Measurements from ENCODE around the gene MPPED2.
A peak's percentile ranks its signal among the peaks of the same experiment; 100 is the strongest.

Gene MPPED2

GRCh38 chr11:30586251-30587144, at the start of gene MPPED2:
MPPED2 (minus strand) TSS chr11:30586353; CDS start chr11:30580373, 5,980 bp downstream.
- DNase-seq = peak; percentile 56
- in situ Hi-C loops (cut with MboI; ENCODE audit: low pct_unique_long_range_greater_than_20kb, low sequenced_read_pairs) = no loop called here

DNA sequence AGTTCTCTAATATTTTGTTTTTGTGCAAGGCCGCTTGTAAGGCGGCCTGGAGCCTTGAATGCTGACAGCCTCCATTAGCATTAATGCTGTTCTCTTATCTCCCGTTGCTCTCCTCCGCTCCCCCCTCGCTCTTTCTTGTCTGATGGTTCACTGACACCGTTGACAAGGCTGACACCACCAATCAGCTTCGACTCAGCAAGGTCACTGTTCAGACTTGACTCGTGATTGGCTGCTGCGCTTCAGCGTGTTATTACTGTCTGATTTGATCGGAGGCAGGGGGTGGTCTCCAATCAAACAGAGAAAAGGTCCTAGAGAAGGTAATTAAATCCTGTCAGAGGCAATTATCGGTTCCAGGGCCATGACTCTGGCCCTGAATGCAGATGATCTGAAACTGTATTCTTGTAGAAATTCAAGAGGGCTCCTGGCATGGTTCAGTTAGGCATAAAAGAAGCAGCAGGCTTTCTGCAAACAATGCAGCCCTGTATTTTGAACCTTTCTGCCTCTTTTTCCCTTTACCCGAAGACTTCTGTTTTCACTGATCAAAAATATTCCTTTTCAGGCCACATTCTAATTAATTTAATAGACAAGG, 49.3 kb upstream of the MPPED2 start:
- no peak for DNase-seq
- in situ Hi-C loops (cut with MboI; ENCODE audit: low pct_unique_long_range_greater_than_20kb, low sequenced_read_pairs) = no loop called here

DNA sequence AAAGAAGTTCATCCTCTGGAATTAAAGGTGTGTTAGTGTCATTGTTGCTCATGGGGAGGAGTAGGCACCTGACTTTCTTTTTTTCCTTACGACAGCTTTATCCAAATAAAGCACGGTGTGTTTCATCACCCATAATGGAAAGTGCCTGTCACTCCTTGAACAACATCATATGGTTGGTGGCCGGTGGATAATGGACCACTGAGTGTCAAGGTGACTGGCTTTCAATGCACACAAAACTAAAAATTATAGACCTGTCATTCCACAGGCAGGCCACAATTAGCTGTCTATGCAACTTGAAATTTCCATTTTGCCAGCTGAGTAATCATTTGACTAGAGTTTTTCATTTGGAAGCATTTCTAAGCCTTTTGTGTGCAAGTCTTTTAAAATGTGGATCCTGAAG, 45.0 kb upstream of the MPPED2 start:
- DNase-seq = no peak
- in situ Hi-C loops (cut with MboI; ENCODE audit: low pct_unique_long_range_greater_than_20kb, low sequenced_read_pairs) = no loop called here

DNA sequence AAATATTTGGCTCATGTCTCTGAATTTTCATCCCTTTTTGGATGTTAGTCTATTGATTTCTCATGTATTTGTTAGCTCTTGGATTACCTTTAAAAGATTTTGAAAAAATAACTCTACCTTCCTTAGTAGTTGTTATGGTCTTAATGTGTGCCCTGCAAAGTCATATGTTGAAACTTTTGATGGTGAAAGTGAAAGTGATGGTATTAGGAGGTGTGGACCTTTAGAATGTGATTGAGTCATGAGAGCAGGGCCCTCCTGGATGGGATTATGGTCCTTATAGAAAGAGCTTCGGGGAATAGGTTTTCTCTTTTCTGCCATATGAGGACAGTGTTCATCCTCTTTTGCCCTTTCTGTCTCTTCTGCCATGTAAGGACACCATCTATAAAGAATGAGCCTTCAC, 33.6 kb upstream of the MPPED2 start:
- DNase-seq = no peak
- in situ Hi-C loops (cut with MboI; ENCODE audit: low pct_unique_long_range_greater_than_20kb, low sequenced_read_pairs) = no loop called here

DNA sequence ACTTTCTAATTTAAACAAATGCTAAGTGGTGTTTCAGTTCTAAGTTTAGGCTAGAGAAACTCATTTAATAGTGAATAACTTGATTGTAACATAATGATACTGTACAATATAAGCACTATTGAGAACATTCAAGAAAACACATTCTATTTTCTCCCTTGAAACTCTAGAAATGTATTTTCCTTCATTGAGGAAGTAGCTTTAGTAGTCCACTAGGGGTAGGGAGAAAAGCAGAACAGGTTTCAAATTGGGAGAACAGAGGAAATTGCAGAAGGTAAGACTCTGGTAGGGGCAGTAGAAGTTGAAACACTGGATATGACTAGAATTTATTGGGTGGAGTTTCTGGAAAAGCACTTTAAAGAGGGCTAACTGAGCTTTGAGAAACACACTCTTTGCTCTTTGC, 31.6 kb upstream of the MPPED2 start:
- peak; percentile 3 for DNase-seq
- in situ Hi-C loops (cut with MboI; ENCODE audit: low pct_unique_long_range_greater_than_20kb, low sequenced_read_pairs) = no loop called here

DNA sequence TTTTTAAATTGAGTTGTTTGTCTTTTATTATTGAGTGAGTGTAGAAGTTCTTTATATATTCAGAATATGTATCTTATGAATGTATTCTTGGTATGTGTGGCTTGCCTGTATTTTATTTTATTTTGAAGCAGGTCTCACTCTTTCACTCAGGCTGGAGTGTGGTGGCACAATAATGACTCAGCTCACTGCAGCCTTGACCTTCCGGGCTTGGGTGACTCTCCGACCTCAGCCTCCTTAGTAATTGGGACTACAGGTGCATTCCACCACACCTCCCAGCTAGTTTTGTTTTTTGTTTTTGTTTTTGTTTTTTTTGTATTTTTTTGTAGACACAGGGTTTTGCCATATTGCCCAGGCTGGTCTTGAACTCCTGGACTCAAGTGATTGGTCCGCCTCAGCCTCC, 24.5 kb upstream of the MPPED2 start:
- DNase-seq = no peak
- in situ Hi-C loops (cut with MboI; ENCODE audit: low pct_unique_long_range_greater_than_20kb, low sequenced_read_pairs) = no loop called here

DNA sequence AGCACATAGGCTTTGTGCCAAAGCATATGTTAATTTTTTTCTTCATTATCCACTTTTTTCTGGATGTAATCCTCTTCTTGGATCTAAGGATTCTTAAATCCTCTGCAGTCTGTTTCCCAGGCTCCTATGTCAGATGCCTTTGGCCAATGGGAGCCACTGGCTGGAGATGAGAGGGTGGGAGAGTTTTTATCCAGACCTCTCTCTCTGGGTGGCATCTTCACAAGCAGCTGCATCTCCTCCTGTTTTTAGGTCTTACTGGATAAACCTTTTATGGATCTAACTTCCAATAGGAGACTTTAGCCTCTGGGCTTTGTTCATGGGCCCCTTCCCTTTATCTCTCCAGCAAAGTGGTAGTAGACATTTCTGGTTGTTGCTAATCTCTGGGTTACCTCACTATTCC, 22.4 kb upstream of the MPPED2 start:
- in situ Hi-C loops (cut with MboI; ENCODE audit: low pct_unique_long_range_greater_than_20kb, low sequenced_read_pairs) = no loop called here
- no peak for DNase-seq

- in situ Hi-C loops (cut with MboI; ENCODE audit: low pct_unique_long_range_greater_than_20kb, low sequenced_read_pairs) = no loop called here
- peak; percentile 12 for DNase-seq
These were observed 19.0 kb upstream of the MPPED2 start for GRCh38 chr11:30605036-30605605.

DNA sequence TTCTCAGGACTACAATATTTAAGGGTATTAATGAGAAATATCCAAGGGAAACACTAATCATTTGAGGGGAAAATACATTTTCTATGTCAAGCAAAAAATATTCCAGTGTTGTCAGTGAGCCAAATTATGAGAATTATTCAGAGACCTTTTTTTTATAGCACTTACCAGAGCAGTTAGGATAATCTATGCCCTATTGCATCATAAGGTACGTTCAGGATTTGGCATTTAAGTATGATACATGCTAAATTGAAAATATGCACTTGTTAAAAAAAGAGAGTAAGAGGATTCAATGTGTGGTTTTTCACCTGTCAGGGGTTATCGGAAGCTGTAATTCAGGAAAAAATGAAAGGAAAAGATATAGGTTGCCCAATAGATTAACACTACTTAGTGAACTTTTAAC, 17.2 kb upstream of the MPPED2 start:
- in situ Hi-C loops (cut with MboI; ENCODE audit: low pct_unique_long_range_greater_than_20kb, low sequenced_read_pairs) = no loop called here
- no peak for DNase-seq

- no peak for DNase-seq
- in situ Hi-C loops (cut with MboI; ENCODE audit: low pct_unique_long_range_greater_than_20kb, low sequenced_read_pairs) = no loop called here
These were observed 10.7 kb upstream of the MPPED2 start for GRCh38 chr11:30596832-30597231.

- no peak for DNase-seq
- in situ Hi-C loops (cut with MboI; ENCODE audit: low pct_unique_long_range_greater_than_20kb, low sequenced_read_pairs) = no loop called here
These were observed 9.8 kb upstream of the MPPED2 start for GRCh38 chr11:30595934-30596333.

- DNase-seq = no peak
- in situ Hi-C loops (cut with MboI; ENCODE audit: low pct_unique_long_range_greater_than_20kb, low sequenced_read_pairs) = no loop called here
These were observed 8.7 kb upstream of the MPPED2 start for GRCh38 chr11:30594646-30595411.

DNA sequence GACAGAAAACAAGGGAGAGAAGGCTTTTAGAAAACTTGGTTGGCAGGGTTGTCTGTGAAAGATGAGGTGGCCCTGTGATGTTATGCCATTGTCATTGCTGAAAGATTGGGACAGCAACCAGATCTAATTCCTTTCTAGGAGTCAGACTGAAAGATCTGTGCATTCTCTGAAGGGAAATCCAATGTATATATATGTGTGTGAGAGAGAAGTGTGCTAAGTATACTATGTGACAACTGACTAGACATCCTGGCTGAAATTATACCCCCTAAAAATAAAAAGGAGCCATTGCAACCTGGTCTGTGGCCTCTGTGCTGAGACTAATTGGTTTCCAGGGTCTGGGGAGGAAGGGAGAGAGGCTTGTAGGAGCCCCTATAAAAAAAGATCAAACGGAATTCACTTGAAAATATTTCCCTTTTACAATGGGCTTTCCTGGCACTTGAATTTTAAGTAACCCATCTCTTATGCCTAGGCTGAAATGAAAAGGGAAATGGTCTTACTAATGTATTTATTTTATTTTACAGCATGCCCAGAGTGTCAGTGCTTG, 1.2 kb upstream of the MPPED2 start:
- no peak for DNase-seq
- in situ Hi-C loops (cut with MboI; ENCODE audit: low pct_unique_long_range_greater_than_20kb, low sequenced_read_pairs) = no loop called here

GRCh38 chr11:30585892-30586250, 282 bp downstream of the MPPED2 start:
- peak; percentile 4 for DNase-seq
- in situ Hi-C loops (cut with MboI; ENCODE audit: low pct_unique_long_range_greater_than_20kb, low sequenced_read_pairs) = no loop called here

- no peak for DNase-seq
- in situ Hi-C loops (cut with MboI; ENCODE audit: low pct_unique_long_range_greater_than_20kb, low sequenced_read_pairs) = no loop called here
These were observed 845 bp downstream of the MPPED2 start for GRCh38 chr11:30585125-30585891.

GRCh38 chr11:30583476-30584280, 2.5 kb downstream of the MPPED2 start:
- in situ Hi-C loops (cut with MboI; ENCODE audit: low pct_unique_long_range_greater_than_20kb, low sequenced_read_pairs) = no loop called here
- no peak for DNase-seq

DNA sequence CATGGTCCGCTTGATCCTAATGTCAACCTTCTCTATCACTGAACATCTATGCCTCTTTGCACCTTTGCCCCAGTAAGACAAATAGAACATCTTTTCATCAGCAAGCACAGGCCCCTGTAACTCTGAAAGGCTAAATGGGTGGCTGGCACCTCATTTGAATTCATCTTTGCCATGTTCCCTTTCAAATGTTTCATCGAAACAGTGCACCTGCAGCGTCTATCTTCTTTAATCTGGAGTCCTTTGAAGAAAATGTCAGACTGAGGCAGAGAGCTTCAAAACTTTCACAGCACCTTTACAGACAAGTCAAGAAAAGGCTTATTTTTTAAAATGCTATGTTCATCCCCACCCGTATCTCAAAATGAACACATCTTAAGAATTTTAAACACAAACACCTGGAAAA, 3.4 kb downstream of the MPPED2 start:
- in situ Hi-C loops (cut with MboI; ENCODE audit: low pct_unique_long_range_greater_than_20kb, low sequenced_read_pairs) = no loop called here

GRCh38 chr11:30581675-30582074, 4.5 kb downstream of the MPPED2 start:
- in situ Hi-C loops (cut with MboI; ENCODE audit: low pct_unique_long_range_greater_than_20kb, low sequenced_read_pairs) = no loop called here
- DNase-seq = no peak

More for the DNA sequence above, 3.4 kb downstream of the MPPED2 start:
- no peak for DNase-seq
